Effector memory CD8-positive, alpha-beta T cell (primary cell): Measurements from ENCODE around the gene TMEM114.

ENCODE experiments used
- ATAC-seq: fragments of 150-1000 bp; cut with Tn5 transposase; replicated peaks from 2 replicates; pipeline ENCODE4 v1.10.0; 2021; ENCODE audit warnings: mild to moderate bottlenecking, moderate library complexity
- DNase-seq, 3 experiments: peaks; one replicate each; pipeline ENCODE4 v3.0.0; 2021
- H3K27ac Mint-ChIP-seq, 2 donors: one replicate each; pipeline ENCODE4 v1.8.0; 2022; ENCODE audit warnings: mild to moderate bottlenecking in 2 of 2, mixed read lengths in 2 of 2, moderate library complexity in 2 of 2
- H3K27me3 Mint-ChIP-seq, 2 donors: one replicate each; pipeline ENCODE4 v1.8.0; 2022; ENCODE audit warnings: mixed read lengths in 2 of 2
- H3K36me3 Mint-ChIP-seq: one replicate; pipeline ENCODE4 v1.8.0; 2022; ENCODE audit warnings: mild to moderate bottlenecking, moderate library complexity, mixed read lengths; ENCODE audit not compliant: insufficient read depth
- H3K4me1 Mint-ChIP-seq, 2 donors: one replicate each; pipeline ENCODE4 v1.8.0; 2022; ENCODE audit warnings: low read depth in 2 of 2, mixed read lengths in 2 of 2
- H3K4me3 Mint-ChIP-seq, 2 donors: one replicate each; pipeline ENCODE4 v1.8.0; 2022; ENCODE audit warnings: mild to moderate bottlenecking in 2 of 2, mixed read lengths in 2 of 2, moderate library complexity in 2 of 2
- H3K9me3 Mint-ChIP-seq, 2 donors: one replicate each; pipeline ENCODE4 v1.8.0; 2022; ENCODE audit warnings: mixed read lengths in 2 of 2

TMEM114 gene

GRCh38 chr16:8594149-8594666 is 3.9 kb upstream of the TMEM114 start:
- ATAC-seq, result no peak
- no peak overlapping the region for H3K27ac Mint-ChIP-seq
- no peaks in the 10 kb centered on the region for H3K4me1 Mint-ChIP-seq
- peaks cover 6 to 16% of the 10 kb centered on the region in 2 donors for H3K27me3 Mint-ChIP-seq
- H3K4me3 Mint-ChIP-seq, result no peak overlapping the region
- no peaks in the 10 kb centered on the region for H3K9me3 Mint-ChIP-seq
- DNase-seq, result no peak
- H3K36me3 Mint-ChIP-seq, result no peaks in the 10 kb centered on the region

DNA sequence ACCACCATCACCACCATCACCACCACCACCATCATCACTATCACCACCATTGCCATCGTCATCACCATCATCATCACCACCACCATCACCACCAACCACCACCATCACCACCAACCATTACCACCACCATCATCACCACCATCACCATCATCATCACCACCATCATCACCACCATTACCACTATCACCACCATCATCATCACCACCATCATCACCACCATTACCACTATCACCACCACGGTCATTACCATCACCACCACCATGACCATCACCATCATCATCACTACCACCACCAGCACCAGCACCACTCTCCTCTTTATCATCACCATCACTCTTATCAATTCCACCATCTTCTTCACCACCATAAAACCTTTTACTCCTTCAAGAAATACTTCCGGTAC is 1.1 kb upstream of the TMEM114 start:
- Mint-ChIP-seq H3K4me1 (no peaks in the 10 kb centered on the region), H3K27ac (no peak overlapping the region), H3K36me3 (no peaks in the 10 kb centered on the region), H3K4me3 (no peak overlapping the region), H3K9me3 (no peaks in the 10 kb centered on the region), H3K27me3 (peaks cover 23 to 34% of the 10 kb centered on the region in 2 donors)
- ATAC-seq (no peak), DNase-seq (no peak)

DNA sequence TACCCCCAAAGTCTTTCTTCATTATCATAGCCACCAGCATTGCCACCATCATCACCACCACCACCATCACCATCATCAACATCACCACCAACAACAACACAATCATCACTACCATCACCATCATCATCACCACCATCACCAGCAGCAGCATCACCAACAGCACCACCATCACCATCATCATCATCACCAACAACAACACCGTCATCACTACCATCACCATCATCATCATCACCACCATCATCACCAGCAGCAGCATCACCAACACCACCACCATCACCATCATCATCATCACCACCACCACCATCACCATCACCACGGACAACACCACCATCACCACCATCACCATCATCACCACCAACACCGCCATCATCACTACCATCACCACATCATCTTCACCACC is 500 bp upstream of the TMEM114 start:
- no peak overlapping the region for H3K4me3 Mint-ChIP-seq
- no peaks in the 10 kb centered on the region for H3K36me3 Mint-ChIP-seq

GRCh38 chr16:8589057-8589899 is 1.0 kb downstream of the TMEM114 start:
- H3K27me3 Mint-ChIP-seq, result peaks cover 26 to 51% of the 10 kb centered on the region in 2 donors
- no peaks in the 10 kb centered on the region for H3K9me3 Mint-ChIP-seq
- no peaks in the 10 kb centered on the region for H3K4me1 Mint-ChIP-seq
- no peak for DNase-seq
- no peak overlapping the region for H3K4me3 Mint-ChIP-seq
- H3K36me3 Mint-ChIP-seq, result no peaks in the 10 kb centered on the region
- no peak for ATAC-seq
- no peak overlapping the region for H3K27ac Mint-ChIP-seq

More for the DNA sequence above, 500 bp upstream of the TMEM114 start:
- no peaks in the 10 kb centered on the region for H3K4me1 Mint-ChIP-seq
- no peak for DNase-seq
- no peak overlapping the region for H3K27ac Mint-ChIP-seq
- ATAC-seq, result no peak
- no peaks in the 10 kb centered on the region for H3K9me3 Mint-ChIP-seq
- H3K27me3 Mint-ChIP-seq, result peaks cover 23 to 39% of the 10 kb centered on the region in 2 donors

GRCh38 chr16:8588682-8589056 is 1.6 kb downstream of the TMEM114 start:
- ATAC-seq (no peak), DNase-seq (no peak)
- Mint-ChIP-seq H3K27me3 (peaks cover 26 to 55% of the 10 kb centered on the region in 2 donors), H3K27ac (no peak overlapping the region), H3K4me1 (no peaks in the 10 kb centered on the region), H3K4me3 (no peak overlapping the region), H3K9me3 (no peaks in the 10 kb centered on the region), H3K36me3 (no peaks in the 10 kb centered on the region)

DNA sequence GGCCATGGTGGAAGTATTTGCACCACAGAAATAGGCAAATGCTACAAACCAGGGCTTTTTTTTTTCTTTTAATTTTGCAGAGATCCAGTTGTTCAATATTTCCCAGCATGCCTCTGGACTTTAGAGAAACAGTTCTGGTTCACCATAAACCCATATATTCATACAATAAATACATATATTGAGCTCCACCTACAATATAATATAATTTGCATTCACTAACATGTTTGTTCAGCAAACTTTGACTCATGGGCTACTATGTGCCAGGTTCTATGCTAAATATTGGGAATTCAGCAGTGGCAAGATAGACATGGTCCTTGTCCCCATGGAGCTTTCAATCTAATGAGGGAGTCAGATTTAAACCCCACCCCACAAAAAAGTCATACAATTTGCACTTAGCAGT is 3.2 kb downstream of the TMEM114 start:
- H3K27ac Mint-ChIP-seq, result no peak overlapping the region
- no peaks in the 10 kb centered on the region for H3K36me3 Mint-ChIP-seq
- DNase-seq (no peak), ATAC-seq (no peak)
- no peaks in the 10 kb centered on the region for H3K9me3 Mint-ChIP-seq
- H3K4me1 Mint-ChIP-seq, result no peaks in the 10 kb centered on the region
- H3K4me3 Mint-ChIP-seq, result no peak overlapping the region
- H3K27me3 Mint-ChIP-seq, result peaks cover 27 to 71% of the 10 kb centered on the region in 2 donors

DNA sequence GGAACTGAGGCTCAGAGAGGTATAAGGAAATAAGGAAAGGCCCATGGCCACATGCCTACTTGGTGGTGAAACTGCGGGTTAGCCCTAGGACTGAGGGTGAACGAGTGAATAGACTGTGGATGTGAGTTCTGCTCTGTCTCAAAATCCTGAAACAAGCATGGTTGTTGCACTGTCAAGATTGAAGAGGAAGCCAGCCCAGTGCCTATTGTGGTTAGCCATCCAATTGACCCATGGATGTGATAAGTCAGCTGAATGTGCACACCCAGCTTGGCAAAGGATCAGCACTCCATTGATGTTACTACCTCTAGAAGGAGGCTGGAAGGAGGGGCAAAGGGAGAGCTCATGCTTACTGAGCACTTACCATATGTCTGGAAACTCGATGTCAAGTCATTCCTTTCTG is 4.5 kb downstream of the TMEM114 start:
- no peaks in the 10 kb centered on the region for H3K36me3 Mint-ChIP-seq
- H3K27ac Mint-ChIP-seq, result no peak overlapping the region
- no peaks in the 10 kb centered on the region for H3K9me3 Mint-ChIP-seq
- no peak for DNase-seq
- ATAC-seq, result no peak
- H3K4me3 Mint-ChIP-seq, result no peak overlapping the region
- no peaks in the 10 kb centered on the region for H3K4me1 Mint-ChIP-seq
- peaks cover 32 to 77% of the 10 kb centered on the region in 2 donors for H3K27me3 Mint-ChIP-seq

GRCh38 chr16:8585041-8585440 is 5.3 kb downstream of the TMEM114 start:
- H3K4me1 Mint-ChIP-seq, result no peaks in the 10 kb centered on the region
- H3K27ac Mint-ChIP-seq, result no peak overlapping the region
- ATAC-seq, result no peak
- no peak overlapping the region for H3K4me3 Mint-ChIP-seq
- peaks cover 32 to 78% of the 10 kb centered on the region in 2 donors for H3K27me3 Mint-ChIP-seq
- H3K36me3 Mint-ChIP-seq, result no peaks in the 10 kb centered on the region
- DNase-seq, result no peak
- H3K9me3 Mint-ChIP-seq, result no peaks in the 10 kb centered on the region

- H3K4me1 Mint-ChIP-seq, result no peaks in the 10 kb centered on the region
- no peaks in the 10 kb centered on the region for H3K36me3 Mint-ChIP-seq
- H3K27me3 Mint-ChIP-seq, result peaks cover 33 to 85% of the 10 kb centered on the region in 2 donors
- DNase-seq, result no peak
- H3K9me3 Mint-ChIP-seq, result no peaks in the 10 kb centered on the region
- H3K4me3 Mint-ChIP-seq, result no peak overlapping the region
- no peak overlapping the region for H3K27ac Mint-ChIP-seq
- no peak for ATAC-seq
These were observed 6.6 kb downstream of the TMEM114 start for GRCh38 chr16:8583732-8584131.

DNA sequence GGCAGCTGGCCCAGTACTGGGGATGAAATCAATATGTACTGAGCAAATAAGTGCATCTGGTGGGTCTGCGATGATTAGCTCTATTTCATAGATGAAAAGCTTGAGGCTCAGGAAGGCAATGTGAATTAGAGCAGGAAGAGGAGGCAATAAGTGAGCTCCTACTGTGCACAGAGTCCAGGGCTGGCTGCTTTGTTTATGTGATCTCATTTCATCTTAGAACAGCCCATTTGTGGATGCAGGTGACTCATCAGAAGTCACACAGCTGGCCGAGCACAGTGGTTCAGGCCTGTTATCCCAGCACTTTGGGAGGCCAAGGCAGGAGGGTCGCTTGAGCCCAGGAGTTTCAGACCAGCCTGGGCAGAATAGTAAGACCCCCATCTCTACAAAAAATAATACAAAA is 7.1 kb downstream of the TMEM114 start:
- Mint-ChIP-seq H3K27me3 (peaks cover 30 to 85% of the 10 kb centered on the region in 2 donors), H3K27ac (no peak overlapping the region), H3K4me1 (no peaks in the 10 kb centered on the region), H3K4me3 (no peak overlapping the region), H3K36me3 (no peaks in the 10 kb centered on the region), H3K9me3 (no peaks in the 10 kb centered on the region)
- no peak for ATAC-seq
- DNase-seq, result no peak

DNA sequence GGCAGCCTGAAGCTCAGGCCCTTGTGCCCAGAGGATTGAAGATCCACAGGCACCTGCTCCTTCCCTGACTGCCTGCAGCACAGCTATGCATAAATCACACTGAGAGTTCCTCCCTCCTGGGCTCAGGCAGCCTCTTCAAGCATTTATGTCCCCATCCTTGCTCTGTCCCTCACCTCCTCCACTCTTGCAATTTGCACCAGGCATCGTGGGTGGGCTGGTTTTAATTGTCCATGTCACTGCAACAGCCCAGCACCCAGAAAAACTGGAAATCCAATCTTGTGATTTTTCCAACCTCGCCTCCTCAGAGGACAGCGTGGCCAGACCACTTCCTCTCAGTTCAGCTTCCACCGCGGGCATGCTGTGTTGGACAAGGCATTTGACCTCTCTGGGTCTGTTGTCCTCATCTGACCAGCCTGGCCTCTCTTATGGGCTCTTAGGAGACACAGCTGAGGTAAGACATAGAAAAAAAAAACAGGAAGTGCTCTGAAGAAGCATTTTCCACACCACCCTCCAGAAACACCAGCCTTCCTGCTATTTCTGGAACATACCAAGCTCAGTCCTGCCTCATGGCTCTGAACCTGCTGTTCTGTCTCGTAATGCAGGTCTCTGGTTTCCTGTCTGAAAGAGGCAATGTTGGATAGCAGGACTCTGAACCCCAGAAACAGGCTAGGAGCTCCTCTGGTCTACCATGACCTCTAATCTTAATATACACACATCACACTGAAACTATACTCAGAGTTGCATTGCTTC is 8.3 kb downstream of the TMEM114 start:
- Mint-ChIP-seq H3K4me1 (no peaks in the 10 kb centered on the region), H3K9me3 (no peaks in the 10 kb centered on the region), H3K36me3 (no peaks in the 10 kb centered on the region), H3K27ac (no peak overlapping the region), H3K27me3 (peaks cover 30 to 85% of the 10 kb centered on the region in 2 donors), H3K4me3 (no peak overlapping the region)
- ATAC-seq, result no peak
- no peak for DNase-seq

- Mint-ChIP-seq H3K4me1 (no peaks in the 10 kb centered on the region), H3K27ac (no peak overlapping the region), H3K9me3 (no peaks in the 10 kb centered on the region), H3K27me3 (peaks cover 35 to 81% of the 10 kb centered on the region in 2 donors), H3K36me3 (no peaks in the 10 kb centered on the region), H3K4me3 (no peak overlapping the region)
- DNase-seq (no peak), ATAC-seq (no peak)
These were observed 10.8 kb downstream of the TMEM114 start for GRCh38 chr16:8579559-8579958.

DNA sequence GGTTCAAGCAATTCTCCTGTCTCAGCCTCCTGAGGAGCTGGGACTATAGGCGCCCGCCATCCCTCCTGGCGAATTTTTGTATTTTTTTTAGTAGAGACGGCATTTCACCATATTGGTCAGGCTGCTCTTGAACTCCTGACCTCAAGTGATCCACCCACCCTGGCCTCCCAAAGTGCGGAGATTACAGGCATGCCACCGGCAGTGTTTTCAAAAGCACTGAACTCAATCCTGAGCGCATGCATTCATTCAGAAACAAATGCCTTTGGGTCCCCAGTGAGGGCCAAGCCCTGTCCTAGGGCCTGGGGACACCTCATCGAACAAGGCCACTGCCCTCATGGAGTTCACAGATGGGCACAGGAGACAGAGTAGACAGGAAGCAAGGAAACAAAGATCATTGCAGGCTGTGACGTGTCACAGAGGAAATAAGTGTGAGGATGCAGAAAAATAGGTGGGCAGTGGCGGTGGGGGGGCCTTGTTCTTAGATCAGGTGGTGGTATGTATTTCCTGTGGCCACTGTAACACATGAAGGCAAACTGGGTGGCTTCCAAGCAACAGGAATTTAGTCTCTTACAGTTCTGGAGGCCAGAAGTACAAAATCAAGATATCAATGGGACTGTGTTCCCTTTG is 12.5 kb downstream of the TMEM114 start:
- Mint-ChIP-seq H3K36me3 (no peaks in the 10 kb centered on the region), H3K9me3 (no peaks in the 10 kb centered on the region), H3K4me1 (no peaks in the 10 kb centered on the region), H3K4me3 (no peak overlapping the region), H3K27ac (no peak overlapping the region), H3K27me3 (peaks cover 46 to 78% of the 10 kb centered on the region in 2 donors)
- no peak for DNase-seq
- no peak for ATAC-seq
